MCF 10A (cell line): Measurements from ENCODE around the gene SIAH1. TPM values are rescaled to one million over a fixed set of nuclear protein-coding genes. Genes with fewer than 3 reads are reported as not detected.

Experiments
- BruUV-seq: library from RNA; stranded (reverse); fragments of 400-500 nt; replicated peaks from 2 replicates; lab custom pipeline; 2021; lab: Mats Ljungman, UMichigan
- CTCF ChIA-PET: fragments of 300-600 bp; sonication (Branson Sonifier 250); formaldehyde crosslinking; extraction: SDS; loops from one replicate; lab custom pipeline; 2021; ENCODE audit warnings: antibody characterized with exemption, inconsistent platforms; lab: Yijun Ruan, JAX
- POLR2A ChIA-PET: fragments of 300-600, 350-650 bp; sonication (Branson Sonifier 250); formaldehyde crosslinking; extraction: SDS; loops from one replicate; lab custom pipeline; 2020; ENCODE audit warnings: antibody characterized with exemption, inconsistent platforms; lab: Yijun Ruan, JAX
- DNase-seq: peaks from one replicate; pipeline ENCODE4 v3.0.0-alpha.2; 2018; ENCODE audit not compliant: unreplicated experiment
- H3K27ac Mint-ChIP-seq: one replicate; pipeline ENCODE4 v1.8.0; 2022; ENCODE audit warnings: mild to moderate bottlenecking, low read depth, mixed read lengths; ENCODE audit not compliant: unreplicated experiment
- H3K27me3 Mint-ChIP-seq: one replicate; pipeline ENCODE4 v1.8.0; 2022; ENCODE audit warnings: mixed read lengths; ENCODE audit not compliant: insufficient read depth, unreplicated experiment
- H3K36me3 Mint-ChIP-seq: one replicate; pipeline ENCODE4 v1.8.0; 2022; ENCODE audit warnings: mild to moderate bottlenecking, moderate library complexity, mixed read lengths; ENCODE audit not compliant: insufficient read depth, unreplicated experiment
- H3K4me1 Mint-ChIP-seq: one replicate; pipeline ENCODE4 v1.8.0; 2022; ENCODE audit warnings: mixed read lengths; ENCODE audit not compliant: insufficient read depth, unreplicated experiment
- H3K4me3 Mint-ChIP-seq: one replicate; pipeline ENCODE4 v1.8.0; 2022; ENCODE audit warnings: mild to moderate bottlenecking, moderate library complexity, mixed read lengths; ENCODE audit not compliant: unreplicated experiment
- H3K9me3 Mint-ChIP-seq: one replicate; pipeline ENCODE4 v1.8.0; 2022; ENCODE audit warnings: mixed read lengths; ENCODE audit not compliant: unreplicated experiment
- intact Hi-C: fragments of 100-400 bp; cut with micrococcal nuclease; formaldehyde crosslinking; loops from 2 replicates; pipeline ENCODE4 v1.14.1; 2022
- total RNA-seq: library from RNA; stranded (reverse); gene quantifications from 2 replicates; pipeline ENCODE4 v1.2.3, GENCODE V29; 2022
- TF ChIP-seq, protein P1 (sequence below): fragments of 200-600 bp; IDR thresholded peaks from one replicate; pipeline ENCODE4 v1.8.0; 2022; ENCODE audit warnings: antibody characterized with exemption, mild to moderate bottlenecking; ENCODE audit not compliant: unreplicated experiment

SIAH1 gene
- total RNA-seq, 1 experiment from 2014 or later = 22.4 TPM

DNA sequence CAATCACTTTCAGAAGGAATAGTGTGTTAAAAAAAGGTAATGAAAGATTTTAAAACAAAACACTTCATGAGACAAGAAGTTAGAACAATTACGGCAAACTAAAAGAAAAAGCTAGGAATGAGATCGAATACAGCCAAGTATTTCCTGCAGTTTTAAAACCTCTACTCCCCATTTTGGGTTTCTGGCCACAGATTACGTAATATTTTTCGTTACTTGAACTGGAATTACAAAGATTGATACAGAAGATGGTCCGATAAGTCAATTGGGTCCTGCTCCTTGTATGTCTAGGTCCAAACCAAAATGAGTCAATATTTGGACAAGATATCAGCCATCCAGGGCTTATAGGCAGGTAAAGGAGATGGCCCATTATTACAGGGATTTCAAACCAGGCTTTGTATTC is 52.2 kb downstream of the SIAH1 start:
- ChIA-PET POLR2A (no interaction called here), CTCF (interaction anchor here (0.6 to 1.5 kb wide), 7 partner anchors 20 to 290 kb away, joined by 3 to 4 read pairs (median 3); no protein-coding TSS in a partner anchor)
- DNase-seq = no peak
- no TSS peak for BruUV-seq
- Mint-ChIP-seq H3K27me3 (no peaks in the 10 kb centered on the region), H3K4me3 (no peak overlapping the region), H3K36me3 (peaks cover 66% of the 10 kb centered on the region), H3K9me3 (no peaks in the 10 kb centered on the region), H3K27ac (no peak overlapping the region), H3K4me1 (no peaks in the 10 kb centered on the region)
- TF ChIP-seq, protein P1, sequence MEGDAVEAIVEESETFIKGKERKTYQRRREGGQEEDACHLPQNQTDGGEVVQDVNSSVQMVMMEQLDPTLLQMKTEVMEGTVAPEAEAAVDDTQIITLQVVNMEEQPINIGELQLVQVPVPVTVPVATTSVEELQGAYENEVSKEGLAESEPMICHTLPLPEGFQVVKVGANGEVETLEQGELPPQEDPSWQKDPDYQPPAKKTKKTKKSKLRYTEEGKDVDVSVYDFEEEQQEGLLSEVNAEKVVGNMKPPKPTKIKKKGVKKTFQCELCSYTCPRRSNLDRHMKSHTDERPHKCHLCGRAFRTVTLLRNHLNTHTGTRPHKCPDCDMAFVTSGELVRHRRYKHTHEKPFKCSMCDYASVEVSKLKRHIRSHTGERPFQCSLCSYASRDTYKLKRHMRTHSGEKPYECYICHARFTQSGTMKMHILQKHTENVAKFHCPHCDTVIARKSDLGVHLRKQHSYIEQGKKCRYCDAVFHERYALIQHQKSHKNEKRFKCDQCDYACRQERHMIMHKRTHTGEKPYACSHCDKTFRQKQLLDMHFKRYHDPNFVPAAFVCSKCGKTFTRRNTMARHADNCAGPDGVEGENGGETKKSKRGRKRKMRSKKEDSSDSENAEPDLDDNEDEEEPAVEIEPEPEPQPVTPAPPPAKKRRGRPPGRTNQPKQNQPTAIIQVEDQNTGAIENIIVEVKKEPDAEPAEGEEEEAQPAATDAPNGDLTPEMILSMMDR = no peak
- intact Hi-C loops = no loop called here

DNA sequence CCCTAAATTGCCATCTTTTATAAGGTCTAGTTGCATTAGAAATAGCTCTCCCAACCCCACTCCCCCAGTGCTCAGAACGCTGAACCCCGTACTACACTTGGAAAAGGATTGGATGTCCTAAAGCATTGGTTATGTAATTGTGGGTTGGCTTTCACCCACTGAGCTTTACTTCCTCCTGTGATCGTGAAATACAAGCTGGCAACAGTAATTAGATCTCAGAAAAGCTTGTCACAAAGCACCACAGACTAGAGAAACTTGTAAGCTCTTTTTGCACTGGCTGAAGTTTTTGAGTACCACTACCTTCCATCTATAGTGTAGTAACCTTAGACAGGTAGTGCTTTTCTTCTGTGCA is 54.4 kb downstream of the SIAH1 start:
- TF ChIP-seq, protein P1 = no peak
- intact Hi-C loops = no loop called here
- Mint-ChIP-seq H3K27ac (no peak overlapping the region), H3K36me3 (peaks cover 66% of the 10 kb centered on the region), H3K4me1 (no peaks in the 10 kb centered on the region), H3K4me3 (no peak overlapping the region), H3K27me3 (no peaks in the 10 kb centered on the region), H3K9me3 (no peaks in the 10 kb centered on the region)
- ChIA-PET POLR2A (interaction anchor here (0.6 to 1.0 kb wide), 3 partner anchors 9 to 1836 kb away, joined by 3 to 4 read pairs (median 4); no protein-coding TSS in a partner anchor), CTCF (interaction anchor here (0.6 to 1.2 kb wide), 5 partner anchors 13 to 212 kb away, joined by 3 to 4 read pairs (median 4); no protein-coding TSS in a partner anchor)
- BruUV-seq = no TSS peak
- no peak for DNase-seq

DNA sequence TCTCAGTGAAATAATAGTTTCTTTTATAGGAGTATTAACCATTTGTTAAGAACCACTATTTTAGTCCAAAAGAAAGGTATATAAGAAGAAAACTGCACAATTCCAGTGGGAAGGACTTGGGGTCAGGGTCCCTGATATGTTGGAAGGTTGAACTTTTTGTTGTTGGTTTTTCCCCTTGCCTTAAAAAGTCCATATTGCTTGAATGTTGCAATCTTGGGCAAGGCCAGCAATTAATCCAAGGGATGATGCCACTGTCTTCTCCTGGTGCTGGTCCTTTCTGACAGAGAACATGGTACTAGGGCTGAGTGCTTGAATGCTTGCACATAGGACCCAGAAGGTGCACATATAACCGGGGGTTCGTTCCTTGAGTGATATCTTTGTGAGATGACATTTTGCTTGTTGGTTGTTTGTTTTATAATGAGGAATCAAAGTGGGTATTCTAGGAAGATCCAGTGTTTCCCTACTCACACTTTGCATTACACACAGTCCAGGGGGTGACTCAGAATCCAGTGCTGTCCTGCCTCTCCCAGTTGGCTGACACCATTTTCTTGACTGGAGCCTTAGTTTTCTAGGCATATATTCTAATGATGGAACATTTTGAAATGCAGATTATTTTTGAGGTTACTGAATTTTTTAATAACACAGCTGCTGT is 54.9 kb downstream of the SIAH1 start:
- Mint-ChIP-seq H3K4me3 (no peak overlapping the region), H3K36me3 (peaks cover 61% of the 10 kb centered on the region), H3K4me1 (no peaks in the 10 kb centered on the region), H3K27me3 (no peaks in the 10 kb centered on the region), H3K9me3 (no peaks in the 10 kb centered on the region), H3K27ac (no peak overlapping the region)
- CTCF ChIA-PET = interaction anchor here (0.6 to 1.2 kb wide), 5 partner anchors 13 to 212 kb away, joined by 3 to 4 read pairs (median 4); no protein-coding TSS in a partner anchor
- TF ChIP-seq, protein P1 = no peak
- intact Hi-C loops = no loop called here
- POLR2A ChIA-PET = interaction anchor here (0.8 to 1.0 kb wide), 2 partner anchors 9 to 11 kb away, joined by 3 to 4 read pairs; no protein-coding TSS in a partner anchor
- no TSS peak for BruUV-seq
- no peak for DNase-seq

DNA sequence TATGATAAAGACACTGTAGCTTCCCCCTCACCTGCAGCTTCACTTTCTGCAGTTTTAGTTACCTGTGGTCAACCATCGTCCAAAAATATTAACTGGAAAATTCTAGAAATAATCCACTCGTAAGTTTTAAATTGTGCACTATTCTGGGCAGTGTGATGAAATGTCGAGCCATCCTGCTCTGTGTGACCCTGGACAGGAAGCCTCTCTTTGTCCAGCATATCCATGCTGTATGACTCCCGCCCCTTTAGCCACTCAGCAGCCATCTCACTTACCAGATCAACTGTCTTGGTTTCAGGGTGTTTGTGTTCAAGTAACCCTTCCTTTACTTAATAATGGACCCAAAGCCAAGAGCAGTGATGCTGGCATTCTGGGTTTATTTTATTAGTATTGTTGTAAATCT is 56.1 kb downstream of the SIAH1 start:
- H3K4me1 Mint-ChIP-seq = no peaks in the 10 kb centered on the region
- TF ChIP-seq, protein P1 = no peak
- H3K9me3 Mint-ChIP-seq = no peaks in the 10 kb centered on the region
- H3K4me3 Mint-ChIP-seq = no peak overlapping the region
- no peak overlapping the region for H3K27ac Mint-ChIP-seq
- intact Hi-C loops = no loop called here
- ChIA-PET CTCF (interaction anchor here (0.8 kb wide), 1 partner anchor 22 kb away, joined by 3 read pairs; no protein-coding TSS in a partner anchor), POLR2A (no interaction called here)
- peaks cover 49% of the 10 kb centered on the region for H3K36me3 Mint-ChIP-seq
- no peak for DNase-seq
- H3K27me3 Mint-ChIP-seq = no peaks in the 10 kb centered on the region
- no TSS peak for BruUV-seq
